Measurements from ENCODE around the gene ST3GAL3. TPM values are rescaled to one million over a fixed set of nuclear protein-coding genes. Genes with fewer than 3 reads are reported as not detected.

The ST3GAL3 gene
- total RNA-seq, 1 donor from 2014 or later: 38.5 TPM

DNA sequence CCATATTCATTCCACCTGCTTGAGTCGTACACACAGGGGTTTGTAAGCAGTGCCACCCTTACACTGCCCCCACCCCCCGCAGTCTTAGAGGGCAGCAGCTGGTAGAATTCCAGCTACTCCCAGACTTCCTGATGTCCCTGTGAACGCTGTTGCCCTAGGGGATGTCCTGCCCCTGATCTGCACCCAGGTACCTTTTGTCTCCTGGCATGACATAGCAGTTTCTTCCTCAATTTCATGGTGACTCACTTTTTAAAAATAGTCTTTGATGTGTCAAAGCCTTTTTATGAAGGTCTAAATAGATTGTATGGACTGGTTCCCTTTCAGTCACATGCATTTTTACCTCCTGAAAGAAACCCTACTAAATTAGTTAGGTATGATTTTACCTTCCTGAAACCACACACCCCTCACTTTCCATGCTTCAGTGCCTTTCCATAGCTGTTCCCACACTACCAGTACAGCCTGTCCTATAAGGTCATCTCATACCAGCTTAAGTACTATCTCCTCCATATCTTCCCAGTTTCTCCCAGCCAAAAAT lies 76.4 kb downstream of the ST3GAL3 start:
- DNase-seq (ENCODE audit: low spot score): no peak

DNA sequence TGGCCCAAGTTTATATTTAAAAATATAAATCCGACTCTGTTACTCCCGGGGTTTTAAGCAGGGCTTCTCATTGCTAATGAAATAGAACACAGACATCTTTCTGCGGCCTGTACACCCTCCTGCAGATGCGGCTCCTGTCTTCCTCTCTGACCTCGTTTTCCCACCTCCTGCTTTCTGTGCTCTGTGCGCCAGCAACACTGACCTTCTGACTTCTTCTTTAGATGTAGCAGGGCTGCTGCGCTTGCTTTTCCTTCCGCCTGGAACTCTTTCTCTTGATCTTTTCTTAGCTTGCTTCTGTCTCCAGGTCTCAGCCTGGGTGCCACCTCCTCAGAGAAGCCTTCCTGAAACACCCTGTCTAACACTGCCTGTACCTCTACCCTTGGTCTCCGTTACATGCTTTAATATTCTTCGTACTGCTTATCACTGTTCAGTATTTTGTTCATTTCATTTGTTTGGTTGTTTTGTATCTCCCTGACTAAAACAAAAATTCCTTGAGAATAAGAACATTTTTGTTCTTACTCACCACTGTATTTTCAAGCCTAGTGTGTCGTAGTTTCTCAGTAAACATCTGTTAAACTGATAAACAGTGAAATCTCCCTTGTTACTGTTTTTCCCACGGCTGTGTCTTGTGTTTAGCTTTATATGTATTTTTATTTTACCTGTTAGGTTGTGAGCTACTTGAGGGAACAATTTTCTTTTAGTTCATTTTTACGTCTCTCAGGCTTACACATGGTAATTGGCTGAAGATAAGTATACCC lies 79.0 kb downstream of the ST3GAL3 start:
- DNase-seq (ENCODE audit: low spot score): no peak

GRCh38 chr1:43786960-43787359 lies 79.6 kb downstream of the ST3GAL3 start:
- DNase-seq (ENCODE audit: low spot score): no peak

- DNase-seq (ENCODE audit: low spot score): no peak
These were observed 82.5 kb downstream of the ST3GAL3 start for GRCh38 chr1:43789604-43790550.

DNA sequence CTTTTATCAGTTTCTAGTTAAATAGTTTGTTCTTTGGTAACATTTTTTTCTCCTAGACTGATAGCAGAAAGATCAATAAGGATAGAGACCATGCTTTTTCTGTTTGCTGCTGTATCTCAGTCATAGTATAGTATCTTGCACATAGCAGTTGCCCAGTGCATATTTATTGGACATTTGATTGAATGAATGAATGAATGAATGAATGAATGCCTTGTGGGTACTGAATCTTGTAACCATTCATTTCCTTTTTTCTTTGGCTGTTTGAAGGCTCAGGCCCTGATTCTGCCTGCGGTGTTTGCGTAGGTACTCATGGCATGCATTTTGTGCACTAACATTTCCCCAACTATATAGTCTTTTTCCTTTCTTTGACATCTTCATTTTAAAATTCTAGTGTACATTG lies 83.9 kb downstream of the ST3GAL3 start:
- DNase-seq (ENCODE audit: low spot score): no peak

GRCh38 chr1:43796111-43796581 lies 88.8 kb downstream of the ST3GAL3 start:
- no peak for DNase-seq (ENCODE audit: low spot score)

DNA sequence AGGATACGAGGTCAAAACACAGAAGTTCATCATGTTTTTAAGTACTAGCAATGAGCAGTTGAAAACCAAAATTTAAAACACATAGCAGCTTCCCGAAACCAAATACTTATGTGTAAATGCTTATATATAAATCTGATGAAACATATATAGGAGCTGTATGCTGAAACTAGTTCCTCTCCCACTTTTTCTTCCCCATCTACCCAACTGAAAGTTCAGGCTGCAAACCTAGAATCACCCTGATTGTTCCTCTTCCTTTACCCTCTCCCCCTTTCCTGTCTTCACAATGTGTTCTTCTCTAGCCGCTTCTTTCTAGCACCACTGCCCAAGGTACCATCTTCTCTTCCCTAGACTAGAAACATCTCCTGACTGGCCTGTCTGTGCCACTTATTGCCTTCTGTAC lies 90.6 kb downstream of the ST3GAL3 start:
- DNase-seq (ENCODE audit: low spot score): no peak

- no peak for DNase-seq (ENCODE audit: low spot score)
These were observed 92.6 kb downstream of the ST3GAL3 start for GRCh38 chr1:43799656-43800635.

GRCh38 chr1:43800771-43801170 lies 93.4 kb downstream of the ST3GAL3 start:
- DNase-seq (ENCODE audit: low spot score): no peak

GRCh38 chr1:43801203-43801602 lies 93.9 kb downstream of the ST3GAL3 start:
- no peak for DNase-seq (ENCODE audit: low spot score)

DNA sequence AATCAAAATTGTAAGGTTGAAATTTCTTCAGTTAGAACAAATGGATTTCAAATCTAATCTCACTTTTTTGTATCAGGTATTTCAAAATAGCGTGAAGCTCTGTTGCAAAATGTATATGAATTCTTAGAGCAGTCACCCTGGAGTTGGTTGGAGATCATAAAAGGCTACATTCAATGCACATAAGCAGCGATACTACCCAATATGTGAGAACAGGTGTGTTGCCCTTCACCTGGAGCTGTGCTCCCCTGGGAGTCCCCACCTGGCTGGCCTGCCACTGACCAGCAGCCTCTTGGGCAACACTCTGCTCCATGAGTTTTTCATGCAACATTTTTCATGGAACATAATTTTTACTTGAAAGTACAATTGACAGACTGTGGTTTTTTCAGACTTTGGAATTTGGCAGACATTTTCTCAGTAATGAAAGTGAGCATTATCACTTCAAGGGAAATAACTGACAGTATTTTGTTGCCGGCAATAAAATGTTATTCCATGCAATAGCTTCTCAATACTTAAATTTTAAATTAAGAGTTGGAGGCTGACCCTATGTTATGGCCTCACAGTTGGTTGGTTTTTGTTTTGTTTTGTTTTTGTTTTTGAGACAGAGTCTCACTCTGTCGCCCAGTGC lies 95.1 kb downstream of the ST3GAL3 start:
- DNase-seq (ENCODE audit: low spot score): no peak

- DNase-seq (ENCODE audit: low spot score): no peak
These were observed 95.8 kb downstream of the ST3GAL3 start for GRCh38 chr1:43803105-43803504.

DNA sequence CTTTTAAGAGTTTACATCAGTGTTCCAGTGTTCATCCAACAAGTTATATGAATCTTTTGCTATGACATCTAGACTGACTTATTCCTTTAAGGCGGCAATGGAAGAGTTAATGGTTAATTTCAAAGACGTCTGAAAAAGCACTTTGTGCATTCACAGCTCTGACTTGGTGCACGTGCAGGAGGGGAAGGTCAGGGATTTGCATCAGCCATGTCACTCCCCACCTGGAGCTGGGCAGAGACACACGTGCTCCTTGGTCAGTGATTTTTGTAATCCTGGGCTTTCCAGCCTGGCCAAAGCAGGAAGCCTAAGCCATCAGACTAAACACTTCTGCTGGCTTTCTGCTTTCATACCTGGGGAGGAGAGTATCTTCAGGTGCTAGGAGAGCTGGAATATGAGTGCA lies 96.3 kb downstream of the ST3GAL3 start:
- no peak for DNase-seq (ENCODE audit: low spot score)

GRCh38 chr1:43804569-43804968 lies 97.2 kb downstream of the ST3GAL3 start:
- DNase-seq (ENCODE audit: low spot score): no peak

DNA sequence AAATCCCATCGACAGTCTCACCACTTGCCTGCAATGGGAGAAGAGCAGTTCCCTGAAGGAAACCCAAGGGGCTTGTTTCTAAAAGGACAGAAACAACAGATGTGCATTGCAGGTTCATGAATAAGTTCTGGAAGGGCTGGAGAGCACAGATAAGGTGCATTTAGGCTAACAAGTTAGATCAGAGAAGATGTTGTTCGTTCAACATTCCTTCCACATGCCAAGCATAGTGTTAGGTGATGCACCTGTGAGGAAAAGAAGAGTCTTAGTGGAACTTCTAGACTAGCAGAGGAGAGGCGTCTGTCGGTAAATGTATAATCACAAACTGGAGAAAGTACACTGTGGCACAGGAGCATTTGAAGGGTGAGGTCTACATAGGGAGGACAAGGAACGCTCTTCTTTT lies 98.0 kb downstream of the ST3GAL3 start:
- DNase-seq (ENCODE audit: low spot score): no peak

DNA sequence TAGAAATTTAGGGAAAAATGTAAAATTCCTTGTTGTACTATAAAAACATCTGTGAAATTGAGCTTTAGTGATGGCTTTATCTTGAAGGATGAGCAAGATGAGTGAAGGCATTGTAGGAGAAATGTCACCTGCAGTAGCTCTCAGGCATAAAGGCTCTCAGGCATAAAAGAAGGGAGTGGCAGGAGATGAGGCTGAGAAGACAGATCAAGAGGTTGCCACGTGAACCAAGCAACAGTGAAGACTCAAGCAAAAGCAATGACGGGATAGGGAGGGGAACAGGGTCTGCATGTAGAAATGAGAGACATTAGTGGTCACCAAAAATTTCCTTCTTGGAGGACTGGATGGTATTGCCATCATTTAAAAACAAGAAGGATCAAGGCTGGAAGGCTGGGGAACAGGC lies 98.8 kb downstream of the ST3GAL3 start:
- DNase-seq (ENCODE audit: low spot score): no peak

- no peak for DNase-seq (ENCODE audit: low spot score)
These were observed 101.8 kb downstream of the ST3GAL3 start for GRCh38 chr1:43809097-43809673.

GRCh38 chr1:43812579-43812978 lies 105.2 kb downstream of the ST3GAL3 start:
- DNase-seq (ENCODE audit: low spot score): no peak

DNA sequence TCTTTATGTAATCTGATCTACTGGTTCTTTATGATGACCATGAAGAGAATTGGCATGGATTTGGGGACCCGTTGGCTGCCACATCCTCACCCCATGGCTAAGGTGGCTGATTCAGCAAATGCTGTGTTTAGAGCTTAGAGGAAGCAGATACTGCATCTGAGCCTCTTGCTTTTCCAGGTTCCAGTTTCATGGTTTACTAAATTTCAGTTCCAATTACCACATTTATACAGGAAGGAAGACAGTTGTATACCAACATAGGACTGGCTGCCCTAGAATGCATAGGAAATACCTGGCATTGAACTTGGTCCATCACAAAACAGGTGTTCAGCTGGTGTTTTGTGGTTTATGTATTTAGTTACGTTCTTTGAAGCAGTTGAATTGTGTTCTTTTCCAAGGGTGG lies 107.1 kb downstream of the ST3GAL3 start:
- DNase-seq (ENCODE audit: low spot score): no peak

All from mesenteric fat pad (tissue), 1 donor.